NCI-H226 (cell line): ENCODE measurements around the gene CGNL1.

Experiments
- DNase-seq: peaks from one replicate; pipeline ENCODE4 v3.0.0-alpha.2; 2015

CGNL1 gene

GRCh38 chr15:57375827-57376695 lies at the start of gene CGNL1:
TSS of gene CGNL1 (plus strand) at chr15:57376505. CDS start at chr15:57438000, 61,495 bp downstream.
- no peak for DNase-seq

- no peak for DNase-seq
These were observed 48.3 kb upstream of the CGNL1 start for GRCh38 chr15:57327985-57328471.

- no peak for DNase-seq
These were observed 47.8 kb upstream of the CGNL1 start for GRCh38 chr15:57328479-57328878.

- no peak for DNase-seq
These were observed 47.4 kb upstream of the CGNL1 start for GRCh38 chr15:57328897-57329296.

GRCh38 chr15:57329582-57330367 lies 46.5 kb upstream of the CGNL1 start:
- no peak for DNase-seq

- no peak for DNase-seq
These were observed 45.5 kb upstream of the CGNL1 start for GRCh38 chr15:57330619-57331340.

GRCh38 chr15:57332326-57332725 lies 44.0 kb upstream of the CGNL1 start:
- DNase-seq, result no peak

- DNase-seq, result peak; percentile 88
These were observed 42.8 kb upstream of the CGNL1 start for GRCh38 chr15:57333487-57333886.

GRCh38 chr15:57334257-57334656 lies 42.0 kb upstream of the CGNL1 start:
- peak; percentile 87 for DNase-seq

- DNase-seq, result no peak
These were observed 41.0 kb upstream of the CGNL1 start for GRCh38 chr15:57335293-57335715.

- no peak for DNase-seq
These were observed 40.6 kb upstream of the CGNL1 start for GRCh38 chr15:57335719-57336118.

- no peak for DNase-seq
These were observed 38.4 kb upstream of the CGNL1 start for GRCh38 chr15:57337868-57338411.

GRCh38 chr15:57339321-57339720 lies 37.0 kb upstream of the CGNL1 start:
- no peak for DNase-seq

- DNase-seq, result peak; percentile 38
These were observed 35.5 kb upstream of the CGNL1 start for GRCh38 chr15:57340682-57341259.

GRCh38 chr15:57343048-57343447 lies 33.3 kb upstream of the CGNL1 start:
- DNase-seq, result no peak

- DNase-seq, result no peak
These were observed 32.8 kb upstream of the CGNL1 start for GRCh38 chr15:57343498-57343897.

GRCh38 chr15:57344282-57344681 lies 32.0 kb upstream of the CGNL1 start:
- no peak for DNase-seq

GRCh38 chr15:57345584-57345983 lies 30.7 kb upstream of the CGNL1 start:
- no peak for DNase-seq

- DNase-seq, result no peak
These were observed 28.2 kb upstream of the CGNL1 start for GRCh38 chr15:57348081-57348480.

GRCh38 chr15:57352535-57353316 lies 23.6 kb upstream of the CGNL1 start:
- no peak for DNase-seq

- DNase-seq, result no peak
These were observed 22.9 kb upstream of the CGNL1 start for GRCh38 chr15:57353317-57353804.
